Smooth muscle cell (in vitro differentiated cells): ENCODE data around the gene TBX4. TPM values are rescaled to one million over a fixed set of nuclear protein-coding genes. Genes with fewer than 3 reads are reported as not detected.
A peak's percentile ranks its signal among the peaks of the same experiment; 100 is the strongest.

Experiments used
- DNase-seq: peaks from one replicate; lab custom pipeline; 2025; ENCODE audit not compliant: unreplicated experiment; lab: John Stamatoyannopoulos, UW
- H2AFZ ChIP-seq: fragments of 200-600 bp; sonication (generic); 2 replicates; pipeline ENCODE4 v1.6.0; 2016; ENCODE audit warnings: antibody characterized with exemption, low read depth, mild to moderate bottlenecking
- H3F3A ChIP-seq: fragments of 200-600 bp; sonication (generic); 2 replicates; pipeline ENCODE4 v1.6.0; 2017; ENCODE audit warnings: antibody characterized with exemption, low read depth
- H3K27ac ChIP-seq: fragments of 200-600 bp; sonication (generic); 2 replicates; pipeline ENCODE4 v1.5.1; 2016; ENCODE audit warnings: low read depth, mild to moderate bottlenecking
- H3K27me3 ChIP-seq: fragments of 200-600 bp; sonication (generic); 2 replicates; pipeline ENCODE4 v1.6.1; 2016; ENCODE audit warnings: low read depth, mild to moderate bottlenecking
- H3K36me3 ChIP-seq: fragments of 200-600 bp; sonication (generic); 2 replicates; pipeline ENCODE4 v1.5.1; 2016; ENCODE audit warnings: low read depth
- H3K4me1 ChIP-seq: fragments of 200-600 bp; sonication (generic); 2 replicates; pipeline ENCODE4 v1.5.1; 2016; ENCODE audit warnings: low read depth
- H3K4me2 ChIP-seq: fragments of 200-600 bp; sonication (generic); 2 replicates; pipeline ENCODE4 v1.6.0; 2016; ENCODE audit warnings: mild to moderate bottlenecking
- H3K4me3 ChIP-seq: fragments of 200-600 bp; sonication (generic); 2 replicates; pipeline ENCODE4 v1.5.1; 2016; ENCODE audit warnings: mild to moderate bottlenecking
- H3K79me2 ChIP-seq: fragments of 200-600 bp; sonication (generic); 2 replicates; pipeline ENCODE4 v1.6.0; 2016; ENCODE audit warnings: low read depth, mild to moderate bottlenecking
- H3K9ac ChIP-seq: fragments of 200-600 bp; sonication (generic); 2 replicates; pipeline ENCODE4 v1.6.0; 2016; ENCODE audit warnings: low read depth
- H3K9me3 ChIP-seq: fragments of 200-600 bp; sonication (generic); replicated peaks from 2 replicates; pipeline ENCODE4 v1.5.1; 2016; ENCODE audit warnings: low read depth
- H4K20me1 ChIP-seq: fragments of 200-600 bp; sonication (generic); 2 replicates; pipeline ENCODE4 v1.6.0; 2016; ENCODE audit warnings: low read depth
- WGBS: methylation state at CpG from one replicate; pipeline ENCODE4 v1.1.7; 2016; ENCODE audit warnings: low lambda C conversion rate; 5-methylcytosine and 5-hydroxymethylcytosine counted together
- polyA plus RNA-seq: library from polyadenylated mRNA; unstranded; fragments of >200 nt; fragmentation: Nextera tagmentation; extraction: Ambion mirVana; gene quantifications from 2 replicates; pipeline ENCODE4 v1.2.1, GENCODE V29; 2016
- total RNA-seq: library from RNA; depleted of rRNA; stranded (reverse); fragments of >200 nt; gene quantifications from 2 replicates; pipeline ENCODE4 v1.2.3, GENCODE V29; 2014
- TF ChIP-seq, protein P1 (sequence below): fragments of 200-600 bp; sonication (generic); IDR thresholded peaks from 2 replicates; pipeline ENCODE4 v1.5.1; 2017; ENCODE audit warnings: borderline replicate concordance, mild to moderate bottlenecking, antibody characterized with exemption; ENCODE audit not compliant: insufficient read depth, poor library complexity, severe bottlenecking

Gene TBX4
- total and polyA plus RNA-seq, 2 experiments from 2014 or later = 14.1 to 22.7 TPM

- H3K36me3 ChIP-seq = no peaks in the 10 kb centered on the region
- peaks cover 15% of the 10 kb centered on the region for H3F3A ChIP-seq
- H3K79me2 ChIP-seq = peaks cover 4% of the 10 kb centered on the region
- DNase-seq = no peak
- no peak overlapping the region for H3K9ac ChIP-seq
- peaks cover 5% of the 10 kb centered on the region for H3K4me1 ChIP-seq
- no peaks in the 10 kb centered on the region for H4K20me1 ChIP-seq
- no peaks in the 10 kb centered on the region for H3K9me3 ChIP-seq
- TF ChIP-seq, protein P1, sequence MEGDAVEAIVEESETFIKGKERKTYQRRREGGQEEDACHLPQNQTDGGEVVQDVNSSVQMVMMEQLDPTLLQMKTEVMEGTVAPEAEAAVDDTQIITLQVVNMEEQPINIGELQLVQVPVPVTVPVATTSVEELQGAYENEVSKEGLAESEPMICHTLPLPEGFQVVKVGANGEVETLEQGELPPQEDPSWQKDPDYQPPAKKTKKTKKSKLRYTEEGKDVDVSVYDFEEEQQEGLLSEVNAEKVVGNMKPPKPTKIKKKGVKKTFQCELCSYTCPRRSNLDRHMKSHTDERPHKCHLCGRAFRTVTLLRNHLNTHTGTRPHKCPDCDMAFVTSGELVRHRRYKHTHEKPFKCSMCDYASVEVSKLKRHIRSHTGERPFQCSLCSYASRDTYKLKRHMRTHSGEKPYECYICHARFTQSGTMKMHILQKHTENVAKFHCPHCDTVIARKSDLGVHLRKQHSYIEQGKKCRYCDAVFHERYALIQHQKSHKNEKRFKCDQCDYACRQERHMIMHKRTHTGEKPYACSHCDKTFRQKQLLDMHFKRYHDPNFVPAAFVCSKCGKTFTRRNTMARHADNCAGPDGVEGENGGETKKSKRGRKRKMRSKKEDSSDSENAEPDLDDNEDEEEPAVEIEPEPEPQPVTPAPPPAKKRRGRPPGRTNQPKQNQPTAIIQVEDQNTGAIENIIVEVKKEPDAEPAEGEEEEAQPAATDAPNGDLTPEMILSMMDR = no peak
- H3K27ac ChIP-seq = peak overlapping the region; percentile 58
- peak overlapping the region; percentile 36 for H3K4me2 ChIP-seq
- H2AFZ ChIP-seq = no peak overlapping the region
- 94% methylated on average over 6 of the region's 6 CpGs for whole genome bisulfite sequencing
- H3K4me3 ChIP-seq = no peak overlapping the region
- no peaks in the 10 kb centered on the region for H3K27me3 ChIP-seq
Observed at GRCh38 chr17:61415374-61416210, 36.6 kb upstream of the TBX4 start.

GRCh38 chr17:61416211-61416539, 36.0 kb upstream of the TBX4 start:
- TF ChIP-seq, protein P1 = no peak
- Histone ChIP-seq H3K4me3 (no peak overlapping the region), H3K27me3 (no peaks in the 10 kb centered on the region), H4K20me1 (no peaks in the 10 kb centered on the region), H3K4me2 (peak overlapping the region; percentile 43), H3F3A (peaks cover 13% of the 10 kb centered on the region), H2AFZ (no peak overlapping the region), H3K79me2 (peaks cover 4% of the 10 kb centered on the region), H3K36me3 (no peaks in the 10 kb centered on the region), H3K9ac (no peak overlapping the region), H3K27ac (peak overlapping the region; percentile 58), H3K9me3 (no peaks in the 10 kb centered on the region), H3K4me1 (peaks cover 3% of the 10 kb centered on the region)
- no peak for DNase-seq
- WGBS = 50% methylated on average over 6 of the region's 6 CpGs

- H2AFZ ChIP-seq = no peak overlapping the region
- peak; percentile 86 for DNase-seq
- H3K27ac ChIP-seq = peak overlapping the region; percentile 58
- WGBS = 18% methylated on average over 42 of the region's 43 CpGs
- no peak overlapping the region for H3K9ac ChIP-seq
- no peaks in the 10 kb centered on the region for H3K36me3 ChIP-seq
- H3F3A ChIP-seq = peaks cover 13% of the 10 kb centered on the region
- no peaks in the 10 kb centered on the region for H3K27me3 ChIP-seq
- TF ChIP-seq, protein P1 = peak; percentile 96
- H3K4me1 ChIP-seq = peaks cover 3% of the 10 kb centered on the region
- H3K4me2 ChIP-seq = peak overlapping the region; percentile 43
- no peaks in the 10 kb centered on the region for H3K9me3 ChIP-seq
- H4K20me1 ChIP-seq = no peaks in the 10 kb centered on the region
- peaks cover 4% of the 10 kb centered on the region for H3K79me2 ChIP-seq
- no peak overlapping the region for H3K4me3 ChIP-seq
Observed at GRCh38 chr17:61416540-61417363, 35.5 kb upstream of the TBX4 start.
